Rectal smooth muscle tissue (tissue), 1 donor: ENCODE measurements around the gene SAC3D1.

Source experiments
- H3K27ac ChIP-seq: one replicate; pipeline ENCODE4 v1.7.0; 2013; ENCODE audit warnings: low read depth, low read length, inconsistent platforms
- H3K27me3 ChIP-seq: one replicate; pipeline ENCODE4 v1.7.0; 2013; ENCODE audit warnings: low read length; ENCODE audit not compliant: control insufficient read depth, insufficient read depth
- H3K36me3 ChIP-seq: one replicate; pipeline ENCODE4 v1.7.0; 2013; ENCODE audit warnings: low read length; ENCODE audit not compliant: control insufficient read depth, insufficient read depth
- H3K4me1 ChIP-seq: one replicate; pipeline ENCODE4 v1.7.0; 2013; ENCODE audit warnings: low read length; ENCODE audit not compliant: control insufficient read depth, insufficient read depth
- H3K4me3 ChIP-seq: one replicate; pipeline ENCODE4 v1.7.0; 2013; ENCODE audit warnings: low read length
- H3K9ac ChIP-seq: one replicate; pipeline ENCODE4 v1.7.0; 2013; ENCODE audit warnings: low read length

SAC3D1 gene

GRCh38 chr11:65056999-65057398 lies 16.0 kb downstream of the SAC3D1 start:
- H3K27me3 ChIP-seq = no peaks in the 10 kb centered on the region
- no peaks in the 10 kb centered on the region for H3K4me1 ChIP-seq
- no peak overlapping the region for H3K27ac ChIP-seq
- H3K9ac ChIP-seq = no peak overlapping the region
- no peak overlapping the region for H3K4me3 ChIP-seq
- H3K36me3 ChIP-seq = no peaks in the 10 kb centered on the region

GRCh38 chr11:65057526-65057925 lies 16.5 kb downstream of the SAC3D1 start:
- Histone ChIP-seq H3K9ac (no peak overlapping the region), H3K27me3 (no peaks in the 10 kb centered on the region), H3K4me3 (peak overlapping the region; percentile 8), H3K36me3 (no peaks in the 10 kb centered on the region), H3K4me1 (no peaks in the 10 kb centered on the region), H3K27ac (no peak overlapping the region)

- Histone ChIP-seq H3K9ac (no peak overlapping the region), H3K27ac (no peak overlapping the region), H3K27me3 (no peaks in the 10 kb centered on the region), H3K4me1 (no peaks in the 10 kb centered on the region), H3K36me3 (no peaks in the 10 kb centered on the region), H3K4me3 (peak overlapping the region; percentile 8)
These were observed 17.0 kb downstream of the SAC3D1 start for GRCh38 chr11:65058012-65058411.

GRCh38 chr11:65058419-65059054 lies 17.5 kb downstream of the SAC3D1 start, which contains the start of gene NAALADL1:
TSS of gene NAALADL1 (minus strand) at chr11:65058553. CDS start at chr11:65058521, 32 bp downstream.
- Histone ChIP-seq H3K27me3 (no peaks in the 10 kb centered on the region), H3K27ac (no peak within 1 kb of the TSS), H3K9ac (no peak within 1 kb of the TSS), H3K4me3 (peak within 1 kb of the TSS; percentile 8), H3K36me3 (no peaks in the 10 kb centered on the region), H3K4me1 (no peaks in the 10 kb centered on the region)

GRCh38 chr11:65059523-65059922 lies 18.5 kb downstream of the SAC3D1 start:
- Histone ChIP-seq H3K4me3 (no peak overlapping the region), H3K27me3 (no peaks in the 10 kb centered on the region), H3K9ac (no peak overlapping the region), H3K4me1 (no peaks in the 10 kb centered on the region), H3K36me3 (no peaks in the 10 kb centered on the region), H3K27ac (no peak overlapping the region)

GRCh38 chr11:65059959-65060824 lies 19.2 kb downstream of the SAC3D1 start:
- Histone ChIP-seq H3K4me3 (no peak overlapping the region), H3K27me3 (no peaks in the 10 kb centered on the region), H3K36me3 (no peaks in the 10 kb centered on the region)

GRCh38 chr11:65060913-65061408 lies 20.0 kb downstream of the SAC3D1 start:
- no peaks in the 10 kb centered on the region for H3K27me3 ChIP-seq
- no peak overlapping the region for H3K27ac ChIP-seq
- no peak overlapping the region for H3K4me3 ChIP-seq
- no peaks in the 10 kb centered on the region for H3K36me3 ChIP-seq
- no peak overlapping the region for H3K9ac ChIP-seq
- H3K4me1 ChIP-seq = no peaks in the 10 kb centered on the region

More at GRCh38 chr11:65059959-65060824, 19.2 kb downstream of the SAC3D1 start:
- Histone ChIP-seq H3K27ac (no peak overlapping the region), H3K4me1 (no peaks in the 10 kb centered on the region), H3K9ac (no peak overlapping the region)

- no peak overlapping the region for H3K9ac ChIP-seq
- no peak overlapping the region for H3K4me3 ChIP-seq
- H3K27me3 ChIP-seq = no peaks in the 10 kb centered on the region
- H3K4me1 ChIP-seq = no peaks in the 10 kb centered on the region
- H3K36me3 ChIP-seq = no peaks in the 10 kb centered on the region
- H3K27ac ChIP-seq = no peak overlapping the region
These were observed 22.5 kb downstream of the SAC3D1 start for GRCh38 chr11:65063532-65063931.

GRCh38 chr11:65064847-65065240 lies 23.8 kb downstream of the SAC3D1 start:
- Histone ChIP-seq H3K9ac (no peak overlapping the region), H3K4me3 (no peak overlapping the region), H3K27me3 (no peaks in the 10 kb centered on the region), H3K4me1 (no peaks in the 10 kb centered on the region), H3K27ac (no peak overlapping the region), H3K36me3 (no peaks in the 10 kb centered on the region)

- Histone ChIP-seq H3K36me3 (no peaks in the 10 kb centered on the region), H3K27me3 (no peaks in the 10 kb centered on the region), H3K9ac (no peak overlapping the region), H3K4me3 (no peak overlapping the region), H3K27ac (no peak overlapping the region), H3K4me1 (no peaks in the 10 kb centered on the region)
These were observed 24.8 kb downstream of the SAC3D1 start for GRCh38 chr11:65065851-65066250.

GRCh38 chr11:65066315-65066714 lies 25.3 kb downstream of the SAC3D1 start:
- H3K4me3 ChIP-seq = no peak overlapping the region
- no peaks in the 10 kb centered on the region for H3K27me3 ChIP-seq
- H3K9ac ChIP-seq = no peak overlapping the region
- no peaks in the 10 kb centered on the region for H3K4me1 ChIP-seq
- no peaks in the 10 kb centered on the region for H3K36me3 ChIP-seq
- no peak overlapping the region for H3K27ac ChIP-seq

- H3K4me3 ChIP-seq = no peak overlapping the region
- no peaks in the 10 kb centered on the region for H3K36me3 ChIP-seq
- no peak overlapping the region for H3K27ac ChIP-seq
- H3K27me3 ChIP-seq = no peaks in the 10 kb centered on the region
- H3K9ac ChIP-seq = no peak overlapping the region
- no peaks in the 10 kb centered on the region for H3K4me1 ChIP-seq
These were observed 25.8 kb downstream of the SAC3D1 start for GRCh38 chr11:65066805-65067291.
